Natural killer cell treated with Interleukin-12 subunit alpha and Interleukin-12 subunit beta and Interleukin-15 and Interleukin-18, amount 100 ng/mL, for 72 hours (primary cell): ENCODE measurements around the gene PLEKHF1. TPM values are rescaled to one million over a fixed set of nuclear protein-coding genes. Genes with fewer than 3 reads are reported as not detected.

ENCODE experiments used
- ATAC-seq, 2 donors: fragments of 150-1000 bp; cut with Tn5 transposase in 1 of 2; sonication (Bioruptor Pico), chemical (Tn5 transposase) in 1 of 2; 2 replicates each; pipeline ENCODE4 v1.10.0; 2021
- DNase-seq: peaks from one replicate; pipeline ENCODE4 v3.0.0; 2022; ENCODE audit warnings: low spot score
- H3K27ac Mint-ChIP-seq, 2 donors: 1 replicate in 1 of 2; 2 replicates in 1 of 2; pipeline ENCODE4 v1.8.0; 2022; ENCODE audit warnings: mixed read lengths in 2 of 2, mild to moderate bottlenecking in 1 of 2, moderate library complexity in 1 of 2
- H3K27me3 Mint-ChIP-seq, 2 donors: 1 replicate in 1 of 2; 2 replicates in 1 of 2; pipeline ENCODE4 v1.8.0; 2022; ENCODE audit warnings: mixed read lengths in 2 of 2
- H3K36me3 Mint-ChIP-seq: one replicate; pipeline ENCODE4 v1.8.0; 2022; ENCODE audit warnings: mixed read lengths
- H3K4me1 Mint-ChIP-seq, 2 donors: 1 replicate in 1 of 2; 2 replicates in 1 of 2; pipeline ENCODE4 v1.8.0; 2022; ENCODE audit warnings: low read depth in 2 of 2, mixed read lengths in 2 of 2, mild to moderate bottlenecking in 1 of 2
- H3K4me3 Mint-ChIP-seq: one replicate; pipeline ENCODE4 v1.8.0; 2022; ENCODE audit warnings: mixed read lengths
- H3K9me3 Mint-ChIP-seq: 2 replicates; pipeline ENCODE4 v1.8.0; 2022; ENCODE audit warnings: mixed read lengths
- total RNA-seq, 2 donors: library from RNA; stranded (reverse); gene quantifications; one replicate each; pipeline ENCODE4 v1.2.3, GENCODE V29; 2022

The PLEKHF1 gene
- total RNA-seq, 2 donors from 2014 or later, result 15.6 to 17.7 TPM

- Mint-ChIP-seq H3K27ac (peak overlapping the region; percentile 80 to 83), H3K27me3 (no peaks in the 10 kb centered on the region), H3K9me3 (no peaks in the 10 kb centered on the region), H3K36me3 (no peaks in the 10 kb centered on the region), H3K4me3 (peak overlapping the region; percentile 90), H3K4me1 (peaks cover 49 to 54% of the 10 kb centered on the region in 2 donors)
- ATAC-seq, result peak; percentile 22 to 37
- no peak for DNase-seq
Observed at GRCh38 chr19:29714371-29714952, 49.2 kb downstream of the PLEKHF1 start.

GRCh38 chr19:29714953-29715700, 49.9 kb downstream of the PLEKHF1 start, which contains the start of gene C19orf12:
Gene C19orf12 (minus strand): TSS chr19:29715261. CDS start chr19:29708413, 6,848 bp downstream.
- Mint-ChIP-seq H3K36me3 (no peaks in the 10 kb centered on the region), H3K9me3 (no peaks in the 10 kb centered on the region), H3K27me3 (no peaks in the 10 kb centered on the region), H3K4me3 (peak within 1 kb of the TSS; percentile 91), H3K27ac (peak within 1 kb of the TSS; percentile 94 to 96), H3K4me1 (peaks cover 46 to 54% of the 10 kb centered on the region in 2 donors)
- DNase-seq (peak; percentile 79), ATAC-seq (peak; percentile 86 to 88)

- Mint-ChIP-seq H3K36me3 (no peaks in the 10 kb centered on the region), H3K4me3 (peak overlapping the region; percentile 91), H3K4me1 (peaks cover 39 to 49% of the 10 kb centered on the region in 2 donors), H3K27ac (peak overlapping the region; percentile 94 to 96), H3K9me3 (no peaks in the 10 kb centered on the region), H3K27me3 (no peaks in the 10 kb centered on the region)
- ATAC-seq (no peak), DNase-seq (no peak)
Observed at GRCh38 chr19:29715701-29716581, 50.7 kb downstream of the PLEKHF1 start.

GRCh38 chr19:29717051-29717450, 51.8 kb downstream of the PLEKHF1 start:
- H3K4me1 Mint-ChIP-seq, result peaks cover 33 to 41% of the 10 kb centered on the region in 2 donors
- ATAC-seq (no peak), DNase-seq (no peak)
- H3K36me3 Mint-ChIP-seq, result no peaks in the 10 kb centered on the region
- no peaks in the 10 kb centered on the region for H3K27me3 Mint-ChIP-seq
- no peak overlapping the region for H3K4me3 Mint-ChIP-seq
- H3K27ac Mint-ChIP-seq, result peak overlapping the region in 1 of 2 donors; percentile 94
- H3K9me3 Mint-ChIP-seq, result no peaks in the 10 kb centered on the region

GRCh38 chr19:29724102-29724641, 58.9 kb downstream of the PLEKHF1 start:
- Mint-ChIP-seq H3K27me3 (peaks cover 20 to 26% of the 10 kb centered on the region in 2 donors), H3K9me3 (no peaks in the 10 kb centered on the region), H3K36me3 (no peaks in the 10 kb centered on the region), H3K4me1 (no peaks in the 10 kb centered on the region), H3K27ac (no peak overlapping the region), H3K4me3 (no peak overlapping the region)
- no peak for DNase-seq
- peak in 1 of 2 donors; percentile 20 for ATAC-seq

GRCh38 chr19:29724746-29725145, 59.5 kb downstream of the PLEKHF1 start:
- Mint-ChIP-seq H3K27ac (no peak overlapping the region), H3K4me3 (no peak overlapping the region)

More at GRCh38 chr19:29724746-29725145, 59.5 kb downstream of the PLEKHF1 start:
- ATAC-seq, result no peak
- Mint-ChIP-seq H3K9me3 (no peaks in the 10 kb centered on the region), H3K36me3 (no peaks in the 10 kb centered on the region), H3K4me1 (no peaks in the 10 kb centered on the region), H3K27me3 (peaks cover 23 to 26% of the 10 kb centered on the region in 2 donors)
- DNase-seq, result no peak

Other genes with a start within 250 kb of the PLEKHF1 start
- not detected for gene VSTM2B, start 139.5 kb upstream of the PLEKHF1 start, total RNA-seq
- 100 to 1,000 TPM in 1 of 2 donors, 10 to 100 TPM in 1; 94.3 to 108 TPM for gene POP4, start 59.2 kb upstream of the PLEKHF1 start, total RNA-seq
- 10 to 100 TPM; 44.8 to 50.8 TPM for gene C19orf12, start 49.8 kb downstream of the PLEKHF1 start, total RNA-seq
- gene CCNE1, start 146.5 kb downstream of the PLEKHF1 start, total RNA-seq, result 10 to 100 TPM; 16.5 to 33.2 TPM